A549 (cell line): Measurements from ENCODE around the gene WFS1. TPM values are rescaled to one million over a fixed set of nuclear protein-coding genes. Genes with fewer than 3 reads are reported as not detected.

Experiments used
- ATAC-seq, 2 experiments: fragments of 200-7000 bp in 1 of 2; fragments of >200 bp in 1 of 2; cut with Nextera tagmentation in 1 of 2; cut with Tn5 transposase in 1 of 2; 3 replicates each; pipeline versions ENCODE4 v1.8.0 to v1.9.1; 2018 to 2020; ENCODE audit warnings: mild to moderate bottlenecking in 1 of 2, moderate library complexity in 1 of 2
- CTCF ChIA-PET: fragments of 300-600 bp; sonication (Branson Sonifier 250); formaldehyde crosslinking; extraction: SDS; loops from one replicate; lab custom pipeline; 2021; ENCODE audit warnings: antibody characterized with exemption, inconsistent platforms; lab: Yijun Ruan, JAX
- POLR2A ChIA-PET: fragments of 350-600 bp; formaldehyde crosslinking; extraction: SDS; loops from one replicate; lab custom pipeline; 2021; ENCODE audit warnings: antibody characterized with exemption, inconsistent platforms; lab: Yijun Ruan, JAX
- DNase-seq, 2 experiments: peaks; one replicate each; pipeline versions ENCODE4 v3.0.0 to v3.0.0-alpha.2; 2011 to 2016; ENCODE audit warnings: low read depth in 1 of 2, low spot score in 1 of 2
- FAIRE-seq: peaks from 2 replicates; lab custom pipeline; 2011; peaks lifted over from hg19 to GRCh38; lab: Jason Lieb, UNC
- H3K27ac ChIP-seq, 2 experiments: fragments of >200 bp; sonication (Bioruptor Twin); formaldehyde crosslinking; 3 replicates each; pipeline ENCODE4 v1.5.1; 2016 to 2017
- H3K4me1 ChIP-seq: fragments of >200 bp; sonication (Bioruptor Twin); formaldehyde crosslinking; 3 replicates; pipeline ENCODE4 v1.6.1; 2016
- H3K4me2 ChIP-seq: fragments of >200 bp; sonication (Bioruptor Twin); formaldehyde crosslinking; 3 replicates; pipeline ENCODE4 v1.6.1; 2016
- H3K4me3 ChIP-seq: fragments of >200 bp; sonication (Bioruptor Twin); formaldehyde crosslinking; 3 replicates; pipeline ENCODE4 v1.5.1; 2016
- H3K9me3 ChIP-seq: fragments of >200 bp; sonication (Bioruptor Twin); formaldehyde crosslinking; 3 replicates; pipeline ENCODE4 v1.6.1; 2016
- CEBPB ChIP-seq, 2 experiments: fragments of >200 bp in 1 of 2; sonication (Bioruptor Twin) in 1 of 2; formaldehyde crosslinking in 1 of 2; IDR thresholded peaks; 2 replicates each; pipeline ENCODE4 v1.6.1; 2012 to 2016
- EHMT2 ChIP-seq: fragments of 200-600 bp; sonication (generic); IDR thresholded peaks from 2 replicates; pipeline ENCODE4 v1.6.1; 2016; ENCODE audit warnings: antibody characterized with exemption, low read depth, mild to moderate bottlenecking, moderate library complexity
- FOSL2 ChIP-seq, 2 experiments: fragments of 450-650 bp in 1 of 2; fragments of >200 bp in 1 of 2; sonication (Bioruptor Twin) in 1 of 2; formaldehyde crosslinking; IDR thresholded peaks; 2 replicates each; pipeline versions ENCODE4 v1.5.0 to v1.6.1; 2016 to 2020; ENCODE audit warnings: mild to moderate bottlenecking in 1 of 2, moderate library complexity in 1 of 2
- FOXS1 ChIP-seq: fragments of 250-450 bp; sonication (Bioruptor Pico); IDR thresholded peaks from 2 replicates; pipeline ENCODE4 v1.5.0; 2020; ENCODE audit warnings: mild to moderate bottlenecking, moderate library complexity
- HDAC2 ChIP-seq: fragments of 200-600 bp; sonication (generic); IDR thresholded peaks from 2 replicates; pipeline ENCODE4 v1.6.1; 2016
- HOXB5 ChIP-seq: fragments of 250-450 bp; sonication (Bioruptor Pico); IDR thresholded peaks from 2 replicates; pipeline ENCODE4 v1.5.0; 2020; ENCODE audit warnings: mild to moderate bottlenecking, moderate library complexity
- JUNB ChIP-seq: fragments of >200 bp; sonication (Bioruptor Twin); formaldehyde crosslinking; IDR thresholded peaks from 2 replicates; pipeline ENCODE4 v1.6.1; 2016
- MAFK ChIP-seq: fragments of 450-650 bp; IDR thresholded peaks from 2 replicates; pipeline ENCODE4 v1.6.1; 2014; ENCODE audit not compliant: partially characterized antibody
- MYC ChIP-seq: IDR thresholded peaks from 2 replicates; pipeline ENCODE4 v1.6.1; 2012; ENCODE audit warnings: mild to moderate bottlenecking, inconsistent platforms, low read length, improper control_type of control experiment, borderline replicate concordance
- RFX5 ChIP-seq: fragments of 450-650 bp; IDR thresholded peaks from 2 replicates; pipeline ENCODE4 v1.7.1; 2014; ENCODE audit warnings: antibody characterized with exemption, mild to moderate bottlenecking, moderate library complexity
- RNF2 ChIP-seq: fragments of 200-600 bp; sonication (generic); IDR thresholded peaks from 2 replicates; pipeline ENCODE4 v1.6.1; 2016; ENCODE audit warnings: low read depth, mild to moderate bottlenecking, antibody characterized with exemption, moderate library complexity, borderline replicate concordance
- TP53 ChIP-seq: fragments of 250-450 bp; sonication (Bioruptor Pico); IDR thresholded peaks from 2 replicates; pipeline ENCODE4 v1.5.0; 2021; ENCODE audit warnings: mild to moderate bottlenecking, moderate library complexity
- WGBS: methylation state at CpG from one replicate; pipeline ENCODE4 v1.1.6; 2017; ENCODE audit errors: missing lambda C conversion rate; 5-methylcytosine and 5-hydroxymethylcytosine counted together
- polyA plus RNA-seq, 4 experiments: library from polyadenylated mRNA; depleted of rRNA in 3 of 4; stranded (reverse); fragments of >200 nt; fragmentation: RNase III in 1 of 4; extraction: RNeasy Plus Mini Kit Qiagen cat#74134 plus additional on column Dnase treatment in 1 of 4; gene quantifications; 2 replicates in 3 of 4; 3 replicates in 1 of 4; pipeline ENCODE4 v1.2.3, GENCODE V29; 2011 to 2017
- TF ChIP-seq, protein P1 (sequence below): fragments of >200 bp; sonication (Bioruptor Twin); formaldehyde crosslinking; IDR thresholded peaks from 3 replicates; pipeline ENCODE4 v1.6.1; 2016
- TF ChIP-seq, protein P2 (sequence below): fragments of >200 bp; sonication (Bioruptor Twin); formaldehyde crosslinking; IDR thresholded peaks from 2 replicates; pipeline ENCODE4 v1.6.1; 2016
- TF ChIP-seq, protein P3 (sequence below): IDR thresholded peaks from 2 replicates; pipeline ENCODE4 v1.6.1; 2012
- TF ChIP-seq, protein P4 (sequence below): fragments of 450-650 bp; IDR thresholded peaks from 2 replicates; pipeline ENCODE4 v1.6.1; 2014; ENCODE audit warnings: antibody characterized with exemption

Gene WFS1
- polyA plus RNA-seq, 2 of the 4 experiments (the other 2 are of a cell fraction): 8.8 to 13.6 TPM

DNA sequence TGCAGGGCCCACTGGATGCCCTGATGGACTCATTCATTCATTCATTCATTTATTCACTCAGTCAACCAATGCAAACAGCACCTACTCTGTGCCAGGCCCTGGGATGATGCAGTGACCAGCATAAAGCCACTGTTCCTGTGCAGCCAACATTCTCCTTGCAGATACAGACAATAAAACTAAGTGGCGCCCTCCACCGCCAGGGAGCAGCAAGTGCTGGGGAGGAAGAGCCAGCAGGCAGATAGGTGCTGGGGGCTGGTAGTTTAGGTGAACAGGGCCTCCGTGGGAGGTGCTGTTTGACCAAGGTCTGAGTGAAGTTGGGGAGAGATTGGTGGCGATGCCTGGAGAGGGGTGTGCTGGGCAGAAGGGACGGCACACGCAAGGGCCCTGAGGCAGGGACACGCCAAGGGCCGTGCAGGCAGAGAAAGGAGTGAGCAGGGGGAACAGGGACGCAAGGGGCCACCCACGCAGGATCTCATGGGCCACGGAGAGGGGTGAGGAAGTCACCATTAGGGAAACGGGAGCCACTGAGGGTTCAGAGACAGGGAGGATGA lies 65.5 kb downstream of the WFS1 start:
- H3K9me3 ChIP-seq: no peaks in the 10 kb centered on the region
- DNase-seq (no peak), FAIRE-seq (no peak)
- POLR2A ChIA-PET: no interaction called here
- TF ChIP-seq HDAC2 (no peak), CEBPB (IDR thresholded peaks at IDR 0.05) (no peak), EHMT2 (no peak), MAFK (no peak), TP53 (CRISPR knock-in tag) (no peak), MYC (no peak), FOXS1 (no peak)
- TF ChIP-seq, protein P1, sequence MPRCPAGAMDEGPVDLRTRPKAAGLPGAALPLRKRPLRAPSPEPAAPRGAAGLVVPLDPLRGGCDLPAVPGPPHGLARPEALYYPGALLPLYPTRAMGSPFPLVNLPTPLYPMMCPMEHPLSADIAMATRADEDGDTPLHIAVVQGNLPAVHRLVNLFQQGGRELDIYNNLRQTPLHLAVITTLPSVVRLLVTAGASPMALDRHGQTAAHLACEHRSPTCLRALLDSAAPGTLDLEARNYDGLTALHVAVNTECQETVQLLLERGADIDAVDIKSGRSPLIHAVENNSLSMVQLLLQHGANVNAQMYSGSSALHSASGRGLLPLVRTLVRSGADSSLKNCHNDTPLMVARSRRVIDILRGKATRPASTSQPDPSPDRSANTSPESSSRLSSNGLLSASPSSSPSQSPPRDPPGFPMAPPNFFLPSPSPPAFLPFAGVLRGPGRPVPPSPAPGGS: no peak
- TF ChIP-seq, protein P2, sequence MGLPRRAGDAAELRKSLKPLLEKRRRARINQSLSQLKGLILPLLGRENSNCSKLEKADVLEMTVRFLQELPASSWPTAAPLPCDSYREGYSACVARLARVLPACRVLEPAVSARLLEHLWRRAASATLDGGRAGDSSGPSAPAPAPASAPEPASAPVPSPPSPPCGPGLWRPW: no peak
- TF ChIP-seq, all 56 proteins: peak for 0
- Histone ChIP-seq H3K4me2 (no peak overlapping the region), H3K27ac (no peak overlapping the region), H3K4me1 (no peaks in the 10 kb centered on the region), H3K4me3 (no peak overlapping the region)
- ATAC-seq: no peak
- 81% methylated on average over 12 of the region's 12 CpGs for WGBS
- CTCF ChIA-PET: interaction anchor here (0.8 to 13.8 kb wide), 3 partner anchors 8 to 78 kb away, joined by 3 to 408 read pairs (median 82); no protein-coding TSS in a partner anchor

DNA sequence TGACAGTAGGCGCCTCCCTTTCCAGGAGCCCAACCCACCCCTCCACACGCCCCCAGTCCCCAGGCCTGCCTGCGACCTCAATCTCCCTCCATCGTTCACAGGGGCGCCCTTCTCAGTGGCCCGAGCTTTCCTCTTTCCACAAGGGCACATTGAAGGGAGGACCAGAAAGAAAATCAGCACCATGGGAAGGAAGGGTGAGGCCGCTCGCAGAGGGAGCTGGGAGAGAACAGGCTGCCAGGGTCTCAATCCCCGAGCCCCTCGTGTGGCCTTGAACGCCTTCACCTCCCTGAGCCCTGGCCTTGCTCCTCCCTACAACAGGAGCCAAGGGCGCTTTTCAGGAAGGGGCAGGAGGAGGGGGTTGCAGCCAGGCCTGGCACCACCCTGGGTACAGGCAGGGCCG lies 66.5 kb downstream of the WFS1 start:
- CTCF ChIA-PET: interaction anchor here (1.3 to 6.8 kb wide), 2 partner anchors 7 to 85 kb away, joined by 3 to 82 read pairs; no protein-coding TSS in a partner anchor
- POLR2A ChIA-PET: no interaction called here
- Histone ChIP-seq H3K9me3 (no peaks in the 10 kb centered on the region), H3K27ac (no peak overlapping the region)
- no peak for FAIRE-seq
- no peak for TF ChIP-seq HOXB5 (CRISPR knock-in tag)
- no peak for TF ChIP-seq JUNB
- TF ChIP-seq, protein P3, sequence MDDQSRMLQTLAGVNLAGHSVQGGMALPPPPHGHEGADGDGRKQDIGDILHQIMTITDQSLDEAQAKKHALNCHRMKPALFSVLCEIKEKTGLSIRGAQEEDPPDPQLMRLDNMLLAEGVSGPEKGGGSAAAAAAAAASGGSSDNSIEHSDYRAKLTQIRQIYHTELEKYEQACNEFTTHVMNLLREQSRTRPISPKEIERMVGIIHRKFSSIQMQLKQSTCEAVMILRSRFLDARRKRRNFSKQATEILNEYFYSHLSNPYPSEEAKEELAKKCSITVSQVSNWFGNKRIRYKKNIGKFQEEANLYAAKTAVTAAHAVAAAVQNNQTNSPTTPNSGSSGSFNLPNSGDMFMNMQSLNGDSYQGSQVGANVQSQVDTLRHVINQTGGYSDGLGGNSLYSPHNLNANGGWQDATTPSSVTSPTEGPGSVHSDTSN: no peak
- TF ChIP-seq RNF2: no peak
- no peak for TF ChIP-seq FOSL2 (IDR thresholded peaks at IDR 0.05)
- TF ChIP-seq FOSL2 (CRISPR knock-in tag; IDR thresholded peaks at IDR 0.05): no peak
- TF ChIP-seq, protein P4, sequence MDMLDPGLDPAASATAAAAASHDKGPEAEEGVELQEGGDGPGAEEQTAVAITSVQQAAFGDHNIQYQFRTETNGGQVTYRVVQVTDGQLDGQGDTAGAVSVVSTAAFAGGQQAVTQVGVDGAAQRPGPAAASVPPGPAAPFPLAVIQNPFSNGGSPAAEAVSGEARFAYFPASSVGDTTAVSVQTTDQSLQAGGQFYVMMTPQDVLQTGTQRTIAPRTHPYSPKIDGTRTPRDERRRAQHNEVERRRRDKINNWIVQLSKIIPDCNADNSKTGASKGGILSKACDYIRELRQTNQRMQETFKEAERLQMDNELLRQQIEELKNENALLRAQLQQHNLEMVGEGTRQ: no peak
- TF ChIP-seq, all 56 proteins: peak for 0
- Histone ChIP-seq H3K4me1 (no peaks in the 10 kb centered on the region), H3K4me2 (no peak overlapping the region), H3K4me3 (no peak overlapping the region)
- no peak for ATAC-seq
- DNase-seq: no peak
- 97% methylated on average over 11 of the region's 13 CpGs for WGBS

DNA sequence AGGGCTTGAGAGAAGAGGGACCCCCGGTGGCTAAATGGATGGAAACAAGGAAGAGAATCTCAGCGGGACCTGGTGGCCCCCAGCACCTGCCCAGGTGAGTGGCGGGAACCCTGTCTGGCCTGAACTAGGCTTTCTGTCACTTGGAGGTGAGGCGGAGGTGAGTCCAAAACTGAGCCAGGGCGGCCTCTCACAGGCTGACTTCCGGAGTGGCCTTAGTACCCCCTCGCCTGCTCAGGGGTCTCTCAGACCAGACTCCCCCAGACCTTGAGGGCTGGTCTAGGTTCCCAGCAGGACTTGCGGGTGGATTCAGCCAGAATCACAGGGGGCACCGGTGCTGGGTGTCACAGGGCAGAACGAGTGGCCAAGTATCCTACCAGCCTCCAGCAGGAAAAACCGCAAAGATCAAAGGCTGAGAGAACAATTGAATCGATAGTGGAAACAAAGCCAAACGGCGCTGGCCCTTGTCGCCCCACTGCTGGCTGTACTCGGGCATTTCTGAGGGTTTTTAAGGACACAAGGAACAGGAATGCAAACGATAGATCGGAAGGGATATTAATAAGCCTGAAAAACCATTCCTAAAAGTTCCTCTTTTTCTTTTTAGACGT lies 67.8 kb downstream of the WFS1 start:
- WGBS: 84% methylated on average over 13 of the region's 19 CpGs
- ATAC-seq (no peak), FAIRE-seq (no peak), DNase-seq (no peak)
- Histone ChIP-seq H3K4me1 (no peaks in the 10 kb centered on the region), H3K4me3 (no peak overlapping the region), H3K4me2 (no peak overlapping the region), H3K27ac (no peak overlapping the region), H3K9me3 (no peaks in the 10 kb centered on the region)
- ChIA-PET CTCF (interaction anchor here (1.3 to 2.1 kb wide), 4 partner anchors 8 to 87 kb away, joined by 3 to 11 read pairs (median 5); no protein-coding TSS in a partner anchor), POLR2A (no interaction called here)
- TF ChIP-seq RFX5: no peak
